Endothelial cell of umbilical vein (primary cell): ENCODE data around the gene SLC35E2B. TPM values are rescaled to one million over a fixed set of nuclear protein-coding genes. Genes with fewer than 3 reads are reported as not detected.
A peak's percentile ranks its signal among the peaks of the same experiment; 100 is the strongest.

Experiments
- BruUV-seq: library from RNA; stranded (reverse); fragments of 400-500 nt; replicated peaks from 2 replicates; lab custom pipeline; 2021; lab: Mats Ljungman, UMichigan
- CTCF ChIA-PET: fragments of 300-600, 350-600 bp; sonication (Branson Sonifier 250); formaldehyde crosslinking; loops from one replicate; lab custom pipeline; 2021; ENCODE audit warnings: antibody characterized with exemption, inconsistent platforms; lab: Charles Lee
- POLR2A ChIA-PET: fragments of 300-600, 350-600 bp; sonication (Branson Sonifier 250); formaldehyde crosslinking; loops from one replicate; lab custom pipeline; 2021; ENCODE audit warnings: antibody characterized with exemption, inconsistent platforms; lab: Charles Lee
- DNase-seq: peaks from one replicate; pipeline ENCODE4 v3.0.0-alpha.2; 2011; ENCODE audit warnings: low read depth, low spot score
- FAIRE-seq: peaks from 2 replicates; lab custom pipeline; 2011; peaks lifted over from hg19 to GRCh38; lab: Jason Lieb, UNC
- H2AFZ ChIP-seq: 2 replicates; pipeline ENCODE4 v1.6.0; 2012; ENCODE audit warnings: low read depth, low read length, control low read depth, inconsistent platforms
- H3K27ac ChIP-seq: 2 replicates; pipeline ENCODE4 v1.5.1; 2011; ENCODE audit warnings: low read depth, mild to moderate bottlenecking, control low read depth, low read length, moderate library complexity; ENCODE audit not compliant: insufficient read depth
- H3K27me3 ChIP-seq, 2 experiments: 2 replicates each; pipeline versions ENCODE4 v1.6.0 to v1.6.1; 2011; ENCODE audit warnings: low read length in 2 of 2, mixed read lengths in 1 of 2; ENCODE audit not compliant: control insufficient read depth in 2 of 2, insufficient read depth in 2 of 2
- H3K36me3 ChIP-seq, 2 experiments: 2 replicates in 1 of 2; 3 replicates in 1 of 2; pipeline ENCODE4 v1.5.1; 2011; ENCODE audit warnings: low read length in 2 of 2, mild to moderate bottlenecking in 1 of 2, moderate library complexity in 1 of 2; ENCODE audit not compliant: control insufficient read depth in 2 of 2, insufficient read depth in 2 of 2; ENCODE audit errors: extremely low read depth in 1 of 2
- H3K4me1 ChIP-seq: 3 replicates; pipeline ENCODE4 v1.5.1; 2011; ENCODE audit warnings: mild to moderate bottlenecking, low read length; ENCODE audit not compliant: control insufficient read depth, insufficient read depth; ENCODE audit errors: extremely low read depth
- H3K4me2 ChIP-seq: 2 replicates; pipeline ENCODE4 v1.6.1; 2011; ENCODE audit warnings: low read length, control low read depth, mixed read lengths; ENCODE audit not compliant: insufficient read depth
- H3K4me3 ChIP-seq, 3 experiments: fragments of 200-600 bp in 1 of 3; sonication (generic), shearing (Covaris generic) in 1 of 3; replicated peaks in 1 of 3; 2 replicates each; pipeline ENCODE4 v1.5.1; 2011 to 2016; ENCODE audit warnings: control low read depth in 3 of 3, low read length in 3 of 3, mild to moderate bottlenecking in 2 of 3, inconsistent platforms in 1 of 3, low read depth in 1 of 3, moderate library complexity in 1 of 3; ENCODE audit not compliant: insufficient read depth in 1 of 3
- H3K79me2 ChIP-seq: 2 replicates; pipeline ENCODE4 v1.6.0; 2012; ENCODE audit warnings: low read length, inconsistent platforms; ENCODE audit not compliant: control insufficient read depth, insufficient read depth
- H3K9ac ChIP-seq: replicated peaks from 2 replicates; pipeline ENCODE3; 2011; ENCODE audit warnings: low read length, control low read depth; ENCODE audit not compliant: insufficient read depth; ENCODE audit errors: extremely low read depth
- H3K9me1 ChIP-seq: replicated peaks from 3 replicates; pipeline ENCODE4 v1.6.0; 2011; ENCODE audit warnings: mild to moderate bottlenecking, low read length; ENCODE audit not compliant: control insufficient read depth, insufficient read depth; ENCODE audit errors: extremely low read depth
- H3K9me3 ChIP-seq: replicated peaks from 2 replicates; pipeline ENCODE4 v1.5.1; 2012; ENCODE audit warnings: low read length, inconsistent platforms; ENCODE audit not compliant: control insufficient read depth, insufficient read depth
- H4K20me1 ChIP-seq: replicated peaks from 2 replicates; pipeline ENCODE3; 2011; ENCODE audit warnings: mild to moderate bottlenecking, low read length; ENCODE audit not compliant: control insufficient read depth, insufficient read depth; ENCODE audit errors: extremely low read depth
- FOS ChIP-seq: IDR thresholded peaks from 2 replicates; pipeline ENCODE4 v1.6.1; 2011; ENCODE audit warnings: mild to moderate bottlenecking, low read length, moderate library complexity, borderline replicate concordance; ENCODE audit not compliant: insufficient read depth
- dilution Hi-C: fragments of 300-500 bp; cut with MboI; formaldehyde crosslinking; loops from one replicate; pipeline ENCODE4 v1.15.0; 2019; ENCODE audit warnings: low sequenced_read_pairs; ENCODE audit not compliant: extremely low pct_ligation_motif_present
- intact Hi-C: fragments of 100-400 bp; cut with micrococcal nuclease; formaldehyde crosslinking; loops from one replicate; pipeline ENCODE4 v1.10.0; 2022
- polyA plus RNA-seq, 4 experiments: library from polyadenylated mRNA; depleted of rRNA in 3 of 4; stranded (reverse) in 3 of 4; unstranded in 1 of 4; fragments of >200 nt; gene quantifications; 2 replicates each; pipeline versions ENCODE4 v1.2.1 to v1.2.3, GENCODE V29; 2011 to 2012; ENCODE audit warnings: missing spikeins in 1 of 4
- total RNA-seq: library from RNA; stranded (reverse); gene quantifications from 2 replicates; pipeline ENCODE4 v1.2.3, GENCODE V29; 2021
- TF ChIP-seq, protein P1 (sequence below), 2 donors: IDR thresholded peaks; 1 replicate in 1 of 2; 2 replicates in 1 of 2; pipeline ENCODE4 v1.5.1; 2011; ENCODE audit warnings: low read length in 2 of 2, mild to moderate bottlenecking in 2 of 2, moderate library complexity in 2 of 2, control low read depth in 1 of 2, inconsistent platforms in 1 of 2, low read depth in 1 of 2; ENCODE audit not compliant: insufficient read depth in 1 of 2; ENCODE audit errors: extremely low read depth in 1 of 2

Gene SLC35E2B
- total and polyA plus RNA-seq, 2 donors (not counting 3 experiments of a cell fraction or from before 2014, with no cell fraction given), result 28.0 to 51.2 TPM

DNA sequence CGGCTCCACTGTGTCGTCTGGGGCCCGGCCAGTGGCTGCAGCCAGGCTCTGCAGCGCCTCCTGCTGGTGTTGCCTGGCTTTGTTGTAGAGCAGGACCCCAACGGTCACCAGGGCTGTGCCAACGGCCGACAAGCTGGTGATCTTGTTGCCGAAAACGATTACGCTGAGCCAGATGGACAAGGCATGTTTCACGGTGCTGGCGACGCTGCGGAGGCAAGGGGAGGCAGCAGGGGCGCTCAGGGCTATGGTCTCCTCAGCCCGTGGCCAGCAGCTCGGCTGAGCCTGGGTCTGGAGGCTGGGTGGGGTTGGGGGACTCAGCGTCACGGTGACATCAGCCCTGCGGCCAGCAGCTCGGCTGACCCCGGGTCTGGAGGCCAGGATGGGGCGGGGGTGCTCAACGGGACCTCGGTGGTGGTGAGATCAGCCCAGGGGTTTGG is 26.8 kb downstream of the SLC35E2B start:
- POLR2A ChIA-PET, result no interaction called here

More for the DNA sequence above, 26.8 kb downstream of the SLC35E2B start:
- Histone ChIP-seq H3K4me1 (no peaks in the 10 kb centered on the region), H3K9me1 (no peaks in the 10 kb centered on the region), H3K36me3 (peaks cover 0 to 22% of the 10 kb centered on the region in 2 experiments), H3K9ac (no peak overlapping the region), H3K9me3 (no peaks in the 10 kb centered on the region), H4K20me1 (no peaks in the 10 kb centered on the region), H3K27me3 (no peaks in the 10 kb centered on the region), H3K4me3 (no peak overlapping the region), H3K27ac (no peak overlapping the region), H3K4me2 (no peak overlapping the region), H2AFZ (no peak overlapping the region), H3K79me2 (no peaks in the 10 kb centered on the region)
- no peak for FAIRE-seq
- intact Hi-C loops (no loop called here), dilution Hi-C loops (no loop called here)
- TF ChIP-seq FOS, result no peak
- TF ChIP-seq, protein P1, sequence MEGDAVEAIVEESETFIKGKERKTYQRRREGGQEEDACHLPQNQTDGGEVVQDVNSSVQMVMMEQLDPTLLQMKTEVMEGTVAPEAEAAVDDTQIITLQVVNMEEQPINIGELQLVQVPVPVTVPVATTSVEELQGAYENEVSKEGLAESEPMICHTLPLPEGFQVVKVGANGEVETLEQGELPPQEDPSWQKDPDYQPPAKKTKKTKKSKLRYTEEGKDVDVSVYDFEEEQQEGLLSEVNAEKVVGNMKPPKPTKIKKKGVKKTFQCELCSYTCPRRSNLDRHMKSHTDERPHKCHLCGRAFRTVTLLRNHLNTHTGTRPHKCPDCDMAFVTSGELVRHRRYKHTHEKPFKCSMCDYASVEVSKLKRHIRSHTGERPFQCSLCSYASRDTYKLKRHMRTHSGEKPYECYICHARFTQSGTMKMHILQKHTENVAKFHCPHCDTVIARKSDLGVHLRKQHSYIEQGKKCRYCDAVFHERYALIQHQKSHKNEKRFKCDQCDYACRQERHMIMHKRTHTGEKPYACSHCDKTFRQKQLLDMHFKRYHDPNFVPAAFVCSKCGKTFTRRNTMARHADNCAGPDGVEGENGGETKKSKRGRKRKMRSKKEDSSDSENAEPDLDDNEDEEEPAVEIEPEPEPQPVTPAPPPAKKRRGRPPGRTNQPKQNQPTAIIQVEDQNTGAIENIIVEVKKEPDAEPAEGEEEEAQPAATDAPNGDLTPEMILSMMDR (IDR thresholded peaks at IDR 0.05; ENCODE audit: extremely low read depth in 1 of 2, insufficient read depth in 1 of 2, low read depth in 1 of 2, low read length in 2 of 2), result peak; percentile 49 to 59
- DNase-seq, result no peak
- BruUV-seq, result no TSS peak
- CTCF ChIA-PET, result interaction anchor here (0.6 to 1.8 kb wide), 3 partner anchors 14 to 32 kb away, joined by 4 to 8 read pairs (median 5); no protein-coding TSS in a partner anchor
